ENCODE measurements around the gene PARD6A.
A peak's percentile ranks its signal among the peaks of the same experiment; 100 is the strongest.

DNA sequence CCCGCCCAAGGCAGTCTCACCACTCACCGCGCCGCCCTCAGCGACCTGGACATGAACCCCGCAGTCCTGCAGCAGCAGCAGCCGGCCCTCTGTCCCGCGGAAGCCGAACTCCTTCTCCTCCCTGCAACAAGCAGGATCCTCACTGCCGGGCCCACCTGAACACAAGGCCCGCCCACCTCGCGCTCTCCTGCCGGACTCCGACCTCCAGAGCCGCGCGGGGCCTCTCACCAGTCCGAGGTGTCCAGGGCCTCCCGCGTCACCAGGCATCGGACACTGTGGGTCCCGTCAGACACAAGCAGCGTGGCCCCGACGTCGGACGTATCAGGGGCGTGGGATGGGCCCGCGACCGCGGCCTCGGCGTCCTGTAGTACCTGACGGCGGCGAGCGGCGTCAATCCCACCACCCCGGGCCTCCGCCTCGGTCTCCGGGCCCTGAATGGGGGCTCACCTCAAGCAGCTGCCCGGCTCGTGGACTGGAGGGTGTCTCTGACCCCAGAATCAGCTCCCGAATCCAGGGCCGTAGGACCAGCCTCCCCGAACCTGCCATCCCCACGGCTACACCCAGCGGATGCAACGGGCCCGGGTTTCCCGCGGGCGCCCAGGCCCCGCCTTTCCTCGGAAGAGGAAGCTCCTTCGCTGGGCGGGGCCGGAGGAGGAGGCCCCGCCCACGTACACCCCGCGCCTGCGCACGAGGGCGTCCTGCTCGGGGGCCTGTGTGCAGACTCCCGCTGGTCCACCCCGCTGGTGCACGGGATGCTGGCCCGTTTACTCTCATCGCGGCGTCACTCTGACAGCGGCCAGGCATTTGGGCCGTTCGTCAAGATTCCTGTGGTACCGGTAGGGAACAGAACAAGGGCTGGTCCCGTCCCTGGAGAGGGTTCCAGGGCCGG is 841 bp upstream of the PARD6A start, which contains the start of gene ACD:
- TF ChIP-seq MYC (IDR thresholded peaks at IDR 0.05; ENCODE audit: low read depth, low read length) = no peak
- TF ChIP-seq POLR2A (IDR thresholded peaks at IDR 0.05; ENCODE audit: low read depth, low read length) = peak; percentile 79
- TF ChIP-seq, protein P1, sequence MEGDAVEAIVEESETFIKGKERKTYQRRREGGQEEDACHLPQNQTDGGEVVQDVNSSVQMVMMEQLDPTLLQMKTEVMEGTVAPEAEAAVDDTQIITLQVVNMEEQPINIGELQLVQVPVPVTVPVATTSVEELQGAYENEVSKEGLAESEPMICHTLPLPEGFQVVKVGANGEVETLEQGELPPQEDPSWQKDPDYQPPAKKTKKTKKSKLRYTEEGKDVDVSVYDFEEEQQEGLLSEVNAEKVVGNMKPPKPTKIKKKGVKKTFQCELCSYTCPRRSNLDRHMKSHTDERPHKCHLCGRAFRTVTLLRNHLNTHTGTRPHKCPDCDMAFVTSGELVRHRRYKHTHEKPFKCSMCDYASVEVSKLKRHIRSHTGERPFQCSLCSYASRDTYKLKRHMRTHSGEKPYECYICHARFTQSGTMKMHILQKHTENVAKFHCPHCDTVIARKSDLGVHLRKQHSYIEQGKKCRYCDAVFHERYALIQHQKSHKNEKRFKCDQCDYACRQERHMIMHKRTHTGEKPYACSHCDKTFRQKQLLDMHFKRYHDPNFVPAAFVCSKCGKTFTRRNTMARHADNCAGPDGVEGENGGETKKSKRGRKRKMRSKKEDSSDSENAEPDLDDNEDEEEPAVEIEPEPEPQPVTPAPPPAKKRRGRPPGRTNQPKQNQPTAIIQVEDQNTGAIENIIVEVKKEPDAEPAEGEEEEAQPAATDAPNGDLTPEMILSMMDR (IDR thresholded peaks at IDR 0.05; ENCODE audit: extremely low read depth in 1 of 2, insufficient read depth in 1 of 2, low read depth in 1 of 2, low read length in 2 of 2) = no peak
- TF ChIP-seq POLR2AphosphoS5 (IDR thresholded peaks at IDR 0.05; ENCODE audit: insufficient read depth, low read depth, low read length) = peak; percentile 79
- TF ChIP-seq EZH2 (IDR thresholded peaks at IDR 0.05; ENCODE audit: borderline replicate concordance, low read depth, low read length, severe bottlenecking) = no peak
